Ectodermal cell (in vitro differentiated cells): ENCODE results near the gene ZNF213.
A peak's percentile ranks its signal among the peaks of the same experiment; 100 is the strongest.

Experiments used
- H3K27ac ChIP-seq: 2 replicates; pipeline ENCODE4 v1.7.0; 2013; ENCODE audit warnings: mild to moderate bottlenecking, low read depth, low read length; ENCODE audit not compliant: insufficient read depth, poor library complexity, severe bottlenecking
- H3K27me3 ChIP-seq: 2 replicates; pipeline ENCODE4 v1.7.0; 2013; ENCODE audit warnings: mild to moderate bottlenecking, low read length; ENCODE audit not compliant: insufficient read depth, control insufficient read depth, poor library complexity, severe bottlenecking
- H3K36me3 ChIP-seq: one replicate; pipeline ENCODE4 v1.7.0; 2013; ENCODE audit warnings: low read length; ENCODE audit not compliant: control insufficient read depth, insufficient read depth
- H3K4me1 ChIP-seq: one replicate; pipeline ENCODE4 v1.7.0; 2013; ENCODE audit warnings: low read length; ENCODE audit not compliant: control insufficient read depth, insufficient read depth
- H3K4me3 ChIP-seq: 2 replicates; pipeline ENCODE4 v1.7.0; 2013; ENCODE audit warnings: low read depth, low read length, control low read depth; ENCODE audit not compliant: insufficient read depth
- H3K9me3 ChIP-seq: 2 replicates; pipeline ENCODE4 v1.7.0; 2013; ENCODE audit warnings: mild to moderate bottlenecking, low read length, moderate library complexity; ENCODE audit not compliant: control insufficient read depth
- WGBS, 2 experiments: methylation state at CpG; one replicate each; pipeline ENCODE4 v1.1.7; 2013; ENCODE audit warnings: missing lambda C conversion rate in 2 of 2; 5-methylcytosine and 5-hydroxymethylcytosine counted together

Gene ZNF213

DNA sequence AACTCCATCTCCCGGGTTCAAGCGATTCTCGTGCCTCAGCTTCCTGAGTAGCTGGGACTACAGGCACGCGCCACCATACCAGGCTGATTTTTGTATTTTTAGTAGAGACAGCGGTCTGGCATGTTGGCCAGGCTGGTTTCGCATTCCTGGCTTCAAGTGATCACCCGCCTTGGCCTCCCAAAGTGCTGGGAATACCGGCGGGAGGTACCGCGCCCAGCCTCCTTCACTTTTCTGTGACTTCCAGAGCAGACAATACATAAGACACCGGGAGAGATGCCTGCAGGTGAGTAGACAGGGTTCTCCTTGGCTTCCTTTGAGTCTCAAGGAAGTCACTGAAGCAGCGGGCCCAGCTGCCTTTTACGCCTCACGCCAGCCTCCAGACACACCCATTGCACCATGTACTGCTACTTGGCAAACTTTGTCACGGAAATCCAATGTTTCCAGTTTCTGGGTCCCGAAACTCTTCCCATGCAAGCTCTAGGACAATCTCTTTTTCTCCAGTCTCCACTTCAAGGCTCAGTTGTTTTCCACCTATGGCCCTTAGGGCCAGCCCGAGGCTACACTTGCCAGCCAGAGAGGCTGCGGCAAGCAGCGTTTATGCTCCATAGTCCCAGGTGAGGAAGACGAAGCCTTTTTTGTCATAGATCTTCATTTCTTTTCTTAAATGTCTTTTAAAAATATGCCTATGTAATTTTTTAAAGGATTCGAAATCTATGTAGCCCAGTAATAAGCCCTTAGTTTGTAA lies 52.3 kb downstream of the ZNF213 start:
- Histone ChIP-seq H3K9me3 (no peaks in the 10 kb centered on the region), H3K4me3 (peak overlapping the region; percentile 14), H3K36me3 (no peaks in the 10 kb centered on the region), H3K4me1 (no peaks in the 10 kb centered on the region), H3K27me3 (peaks cover 90% of the 10 kb centered on the region), H3K27ac (no peak overlapping the region)
- WGBS, 2 experiments: 86 to 90% methylated on average over 23 of the region's 23 CpGs

DNA sequence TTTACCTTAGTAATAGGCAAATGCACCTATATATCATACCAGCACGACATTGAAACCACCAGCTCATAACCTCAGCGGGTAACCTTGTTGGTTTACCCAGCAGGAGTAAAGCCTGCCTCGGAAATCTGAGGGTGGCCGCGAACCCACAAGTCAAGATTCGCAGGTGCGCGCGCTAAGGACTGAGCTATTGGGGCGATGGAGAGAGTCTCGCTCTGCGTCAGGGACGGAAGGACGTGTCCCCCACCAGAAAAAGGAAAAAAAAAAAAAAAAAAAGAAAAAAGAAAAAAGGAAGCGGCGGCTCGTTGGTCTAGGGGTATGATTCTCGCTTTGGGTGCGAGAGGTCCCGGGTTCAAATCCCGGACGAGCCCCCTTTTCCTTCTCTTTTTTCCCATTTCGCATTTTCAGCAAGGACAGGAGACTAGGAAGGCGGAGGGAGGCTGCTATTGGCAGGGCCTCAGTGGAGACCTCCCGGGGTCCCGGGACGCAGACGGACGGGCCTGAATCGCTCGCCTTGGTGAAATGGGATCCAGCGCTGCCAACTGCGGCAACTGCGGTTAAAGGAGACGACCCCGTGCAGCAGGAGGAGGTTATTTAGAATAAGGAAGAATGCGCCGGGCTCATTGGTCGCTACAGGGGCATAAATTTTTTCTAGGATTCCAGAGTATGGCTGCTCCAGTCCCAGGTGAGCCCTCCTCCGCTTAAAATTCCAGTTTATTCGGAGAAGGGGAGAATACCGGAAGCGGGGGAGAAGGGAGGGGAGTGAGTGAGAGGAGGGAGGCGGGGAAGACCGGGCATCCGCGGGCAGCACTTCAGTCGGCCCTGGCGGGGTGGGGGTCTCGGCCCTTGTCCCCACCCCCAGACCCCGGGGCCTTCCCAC lies 53.2 kb downstream of the ZNF213 start, which contains the start of gene OR1F1:
TSS of gene OR1F1 (plus strand) at position 407 of the 877 bp plus-strand sequence.
- H3K4me1 ChIP-seq: no peaks in the 10 kb centered on the region
- no peaks in the 10 kb centered on the region for H3K36me3 ChIP-seq
- H3K9me3 ChIP-seq: no peaks in the 10 kb centered on the region
- peaks cover 90% of the 10 kb centered on the region for H3K27me3 ChIP-seq
- 1% methylated on average over 51 of the region's 51 CpGs for WGBS, 2 experiments
- no peak within 1 kb of the TSS for H3K27ac ChIP-seq
- H3K4me3 ChIP-seq: peak within 1 kb of the TSS; percentile 61

DNA sequence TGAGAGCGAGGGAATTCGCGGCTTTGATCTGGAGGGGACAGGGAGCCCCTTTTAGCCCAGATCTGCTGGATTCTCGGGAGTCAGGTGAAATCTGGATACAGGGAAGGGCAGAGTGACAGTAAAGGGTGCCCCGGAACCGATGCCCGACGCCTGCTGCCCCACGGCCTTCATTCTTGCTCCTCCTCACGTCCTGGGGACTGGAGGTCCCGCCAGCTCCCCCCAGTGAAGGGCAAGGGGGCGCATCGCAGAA lies 53.8 kb downstream of the ZNF213 start:
- H3K27me3 ChIP-seq: peaks cover 90% of the 10 kb centered on the region
- 1% methylated on average over 13 of the region's 13 CpGs for WGBS, 2 experiments
- no peaks in the 10 kb centered on the region for H3K36me3 ChIP-seq
- no peaks in the 10 kb centered on the region for H3K4me1 ChIP-seq
- no peak overlapping the region for H3K27ac ChIP-seq
- H3K9me3 ChIP-seq: no peaks in the 10 kb centered on the region
- H3K4me3 ChIP-seq: peak overlapping the region; percentile 61

DNA sequence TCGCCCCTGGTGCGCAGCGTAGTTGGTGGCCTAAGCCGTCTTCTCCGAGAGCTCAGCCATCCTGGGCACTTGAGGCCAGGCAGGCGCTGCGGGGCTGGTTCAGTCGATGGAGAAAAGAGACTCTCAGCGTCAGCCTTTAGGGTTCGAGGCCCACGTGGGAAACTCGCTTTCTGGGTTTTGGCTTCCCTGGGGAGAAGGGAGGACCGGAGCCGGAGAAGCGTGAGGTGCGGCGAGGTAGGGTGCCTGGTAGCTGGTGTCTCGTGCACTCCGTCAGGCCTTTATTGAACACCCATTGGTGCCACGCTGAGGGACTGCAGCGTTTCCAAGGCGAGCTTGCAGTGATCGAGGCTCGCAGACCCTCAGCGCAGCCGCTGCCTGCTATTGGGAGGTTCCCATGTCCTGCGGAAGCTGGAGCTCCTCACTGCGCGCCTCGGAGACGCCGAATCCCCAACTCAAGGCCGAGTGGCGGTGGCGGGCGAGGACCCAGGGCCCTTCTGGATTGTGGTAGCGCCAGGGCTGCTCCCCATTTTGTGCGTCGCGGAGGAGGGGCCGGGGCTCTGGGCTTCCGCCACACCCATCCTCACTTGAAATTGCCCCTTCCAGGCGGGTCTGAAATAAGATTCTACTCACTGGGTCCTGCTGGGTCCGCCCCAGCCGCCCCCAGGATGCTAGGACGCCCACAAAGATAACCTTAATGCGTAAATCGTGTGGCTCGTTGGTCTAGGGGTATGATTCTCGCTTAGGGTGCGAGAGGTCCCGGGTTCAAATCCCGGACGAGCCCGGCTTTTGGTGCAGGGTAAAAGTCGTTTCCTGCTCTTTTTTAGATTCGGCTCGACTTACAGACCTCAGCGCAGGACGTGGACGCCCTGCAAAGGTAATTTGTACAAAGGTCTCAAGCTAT lies 54.3 kb downstream of the ZNF213 start:
- 0 to 1% methylated on average over 61 of the region's 61 CpGs for WGBS, 2 experiments
- peaks cover 84% of the 10 kb centered on the region for H3K27me3 ChIP-seq
- no peaks in the 10 kb centered on the region for H3K9me3 ChIP-seq
- H3K4me3 ChIP-seq: peak overlapping the region; percentile 61
- no peak overlapping the region for H3K27ac ChIP-seq
- H3K4me1 ChIP-seq: no peaks in the 10 kb centered on the region
- no peaks in the 10 kb centered on the region for H3K36me3 ChIP-seq

DNA sequence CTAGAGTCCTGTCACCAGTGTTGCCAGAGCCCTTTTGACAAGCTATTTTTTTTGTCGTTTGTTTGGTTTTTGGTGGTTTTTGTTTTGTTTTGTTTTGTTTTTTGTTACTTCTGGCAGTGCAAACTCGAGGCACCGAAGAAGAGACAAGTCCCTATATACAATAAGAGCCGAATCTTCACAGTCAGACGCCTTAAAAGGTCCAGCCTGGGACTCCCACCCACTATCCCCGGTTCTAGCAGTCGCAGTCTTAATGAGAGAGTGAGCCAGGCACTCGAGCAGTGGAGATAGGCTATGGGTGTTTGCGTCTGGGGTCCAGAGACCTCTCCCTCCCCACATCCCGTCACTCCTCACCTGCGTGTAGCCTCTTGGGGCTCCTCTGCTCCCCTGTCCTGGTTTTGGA lies 55.0 kb downstream of the ZNF213 start:
- 18 to 23% methylated on average over 11 of the region's 11 CpGs for WGBS, 2 experiments
- peak overlapping the region; percentile 61 for H3K4me3 ChIP-seq
- peaks cover 78% of the 10 kb centered on the region for H3K27me3 ChIP-seq
- H3K4me1 ChIP-seq: no peaks in the 10 kb centered on the region
- no peaks in the 10 kb centered on the region for H3K9me3 ChIP-seq
- no peaks in the 10 kb centered on the region for H3K36me3 ChIP-seq
- no peak overlapping the region for H3K27ac ChIP-seq

DNA sequence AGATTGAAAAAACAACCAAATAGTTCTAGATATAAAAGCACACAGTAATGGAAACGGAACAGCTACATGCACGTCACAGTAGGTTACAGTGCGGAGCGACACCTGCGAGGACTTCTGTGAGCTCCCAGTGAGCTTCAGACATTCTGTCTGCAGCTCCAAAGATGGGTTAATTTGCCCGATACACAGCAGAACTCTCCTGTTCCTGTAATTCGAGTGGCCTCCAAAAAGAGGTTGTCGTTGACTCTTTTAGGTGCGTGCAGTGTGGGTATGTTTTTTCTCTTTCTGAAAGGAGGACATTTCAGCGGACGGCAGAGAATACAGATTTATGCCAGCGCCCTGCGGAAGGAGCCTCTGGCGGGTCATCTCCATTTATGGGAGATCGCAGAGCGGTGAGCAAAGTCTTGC lies 56.1 kb downstream of the ZNF213 start:
- H3K27me3 ChIP-seq: peaks cover 77% of the 10 kb centered on the region
- peak overlapping the region; percentile 47 for H3K4me3 ChIP-seq
- H3K9me3 ChIP-seq: no peaks in the 10 kb centered on the region
- no peak overlapping the region for H3K27ac ChIP-seq
- 3 to 5% methylated on average over 16 of the region's 16 CpGs for WGBS, 2 experiments
- no peaks in the 10 kb centered on the region for H3K4me1 ChIP-seq
- H3K36me3 ChIP-seq: no peaks in the 10 kb centered on the region
